Measurements from ENCODE around the gene SMG6. TPM values are rescaled to one million over a fixed set of nuclear protein-coding genes. Genes with fewer than 3 reads are reported as not detected.

The SMG6 gene
- total and polyA plus RNA-seq, 2 donors (not counting 1 experiment from before 2014, with no cell fraction given), result 10.6 to 35.5 TPM

- TF ChIP-seq CTCF (IDR thresholded peaks at IDR 0.05) (no peak), EZH2 (IDR thresholded peaks at IDR 0.05; ENCODE audit: borderline replicate concordance, insufficient read depth, low read depth, low read length, poor library complexity, severe bottlenecking) (no peak)
- Mint-ChIP-seq H3K27me3 (peaks cover 3% of the 10 kb centered on the region), H3K9me3 (ENCODE audit: insufficient read depth) (no peaks in the 10 kb centered on the region), H3K4me3 (no peak overlapping the region), H3K4me1 (peaks cover 32% of the 10 kb centered on the region), H3K27ac (no peak overlapping the region)
- Histone ChIP-seq H3K4me1 (ENCODE audit: control insufficient read depth in 2 of 2, insufficient read depth in 2 of 2, low read length in 2 of 2) (peaks cover 11 to 37% of the 10 kb centered on the region in 2 donors), H3K9ac (ENCODE audit: low read length) (no peak overlapping the region), H3K27ac (ENCODE audit: low read length in 2 of 2) (no peak overlapping the region), H2AFZ (ENCODE audit: insufficient read depth, low read depth, low read length, poor library complexity, severe bottlenecking) (no peak overlapping the region), H3K9me3 (ENCODE audit: control extremely low read depth in 1 of 3, control insufficient read depth in 2 of 3, insufficient read depth in 1 of 3, low read length in 2 of 3) (peaks cover 0 to 7% (median 0%) of the 10 kb centered on the region in 3 donors), H3K36me3 (replicated peaks in 1 of 2; ENCODE audit: control extremely low read depth in 1 of 2, control insufficient read depth in 1 of 2, extremely low read depth in 1 of 2, insufficient read depth in 2 of 2, low read length in 1 of 2) (peaks cover 0 to 39% of the 10 kb centered on the region in 2 experiments), H3K4me2 (replicated peaks; ENCODE audit: low read depth, low read length, poor library complexity, severe bottlenecking) (no peak overlapping the region), H3K79me2 (ENCODE audit: control insufficient read depth, insufficient read depth, low read length) (peaks cover 35% of the 10 kb centered on the region), H4K20me1 (ENCODE audit: control insufficient read depth, insufficient read depth, low read length, poor library complexity, severe bottlenecking) (peaks cover 33% of the 10 kb centered on the region), H3K4me3 (ENCODE audit: control extremely low read depth in 1 of 5, extremely low read depth in 1 of 5, insufficient read depth in 1 of 5, low read depth in 2 of 5, low read length in 4 of 5) (no peak overlapping the region), H3K27me3 (replicated peaks in 1 of 4; ENCODE audit: control extremely low read depth in 1 of 4, control insufficient read depth in 3 of 4, insufficient read depth in 4 of 4, low read length in 3 of 4) (peaks cover 0 to 14% (median 2%) of the 10 kb centered on the region in 4 experiments)
- 95% methylated on average over 7 of the region's 7 CpGs for WGBS (ENCODE audit: insufficient coverage)
- POLR2A ChIA-PET, result no interaction called here
- CTCF ChIA-PET, result no interaction called here
- intact Hi-C loops (cut with micrococcal nuclease), result loop anchor here (5.0 kb wide), 1 partner anchor 126 kb away; no protein-coding TSS in a partner anchor
- ATAC-seq (ENCODE audit: low read depth) (no peak), DNase-seq (no peak)
Measured at GRCh38 chr17:2033153-2033552, 270.4 kb downstream of the SMG6 start.

GRCh38 chr17:2030779-2031163, 272.8 kb downstream of the SMG6 start:
- ChIA-PET CTCF (interaction anchor here (1.8 to 2.7 kb wide), 3 partner anchors 10 to 362 kb away, joined by 5 to 12 read pairs (median 6); partner anchors contain the start of gene OVCA2), POLR2A (interaction anchor here (1.6 kb wide), 1 partner anchor 11 kb away, joined by 9 read pairs; the partner anchor contains the start of gene OVCA2)
- Histone ChIP-seq H3K9ac (ENCODE audit: low read length) (peak overlapping the region; percentile 96), H3K4me2 (replicated peaks; ENCODE audit: low read depth, low read length, poor library complexity, severe bottlenecking) (peak overlapping the region; percentile 94), H3K27me3 (replicated peaks in 1 of 4; ENCODE audit: control extremely low read depth in 1 of 4, control insufficient read depth in 3 of 4, insufficient read depth in 4 of 4, low read length in 3 of 4) (peaks cover 0 to 28% (median 8%) of the 10 kb centered on the region in 4 experiments), H4K20me1 (ENCODE audit: control insufficient read depth, insufficient read depth, low read length, poor library complexity, severe bottlenecking) (peaks cover 33% of the 10 kb centered on the region), H3K27ac (ENCODE audit: low read length in 2 of 2) (peak overlapping the region in 1 of 2 donors; percentile 79), H3K36me3 (replicated peaks in 1 of 2; ENCODE audit: control extremely low read depth in 1 of 2, control insufficient read depth in 1 of 2, extremely low read depth in 1 of 2, insufficient read depth in 2 of 2, low read length in 1 of 2) (peaks cover 0 to 19% of the 10 kb centered on the region in 2 experiments), H3K4me3 (ENCODE audit: control extremely low read depth in 1 of 5, extremely low read depth in 1 of 5, insufficient read depth in 1 of 5, low read depth in 2 of 5, low read length in 4 of 5) (peak overlapping the region; percentile 89 to 100 (median 98)), H3K79me2 (ENCODE audit: control insufficient read depth, insufficient read depth, low read length) (peaks cover 35% of the 10 kb centered on the region), H3K4me1 (ENCODE audit: control insufficient read depth in 2 of 2, insufficient read depth in 2 of 2, low read length in 2 of 2) (peaks cover 17 to 42% of the 10 kb centered on the region in 2 donors), H2AFZ (ENCODE audit: insufficient read depth, low read depth, low read length, poor library complexity, severe bottlenecking) (peak overlapping the region; percentile 95), H3K9me3 (ENCODE audit: control extremely low read depth in 1 of 3, control insufficient read depth in 2 of 3, insufficient read depth in 1 of 3, low read length in 2 of 3) (peaks cover 0 to 10% (median 0%) of the 10 kb centered on the region in 3 donors)
- DNase-seq (no peak), ATAC-seq (ENCODE audit: low read depth) (peak; percentile 2)
- peaks cover 17% of the 10 kb centered on the region for H3K27me3 Mint-ChIP-seq
- H3K4me3 Mint-ChIP-seq, result peak overlapping the region; percentile 98
- no peaks in the 10 kb centered on the region for H3K9me3 Mint-ChIP-seq (ENCODE audit: insufficient read depth)
- intact Hi-C loops (cut with micrococcal nuclease), result loop anchor here (1.0 to 5.0 kb wide), 3 partner anchors 11 to 123 kb away; no protein-coding TSS in a partner anchor
- peak; percentile 66 for TF ChIP-seq CTCF (IDR thresholded peaks at IDR 0.05)
- TF ChIP-seq EZH2 (IDR thresholded peaks at IDR 0.05; ENCODE audit: borderline replicate concordance, insufficient read depth, low read depth, low read length, poor library complexity, severe bottlenecking), result no peak
- peak overlapping the region; percentile 88 for H3K27ac Mint-ChIP-seq
- H3K4me1 Mint-ChIP-seq, result peaks cover 35% of the 10 kb centered on the region
- WGBS (ENCODE audit: insufficient coverage), result 20% methylated on average over 9 of the region's 10 CpGs

All from B cell (primary cell).